ENCODE data around the gene FANK1.

DNA sequence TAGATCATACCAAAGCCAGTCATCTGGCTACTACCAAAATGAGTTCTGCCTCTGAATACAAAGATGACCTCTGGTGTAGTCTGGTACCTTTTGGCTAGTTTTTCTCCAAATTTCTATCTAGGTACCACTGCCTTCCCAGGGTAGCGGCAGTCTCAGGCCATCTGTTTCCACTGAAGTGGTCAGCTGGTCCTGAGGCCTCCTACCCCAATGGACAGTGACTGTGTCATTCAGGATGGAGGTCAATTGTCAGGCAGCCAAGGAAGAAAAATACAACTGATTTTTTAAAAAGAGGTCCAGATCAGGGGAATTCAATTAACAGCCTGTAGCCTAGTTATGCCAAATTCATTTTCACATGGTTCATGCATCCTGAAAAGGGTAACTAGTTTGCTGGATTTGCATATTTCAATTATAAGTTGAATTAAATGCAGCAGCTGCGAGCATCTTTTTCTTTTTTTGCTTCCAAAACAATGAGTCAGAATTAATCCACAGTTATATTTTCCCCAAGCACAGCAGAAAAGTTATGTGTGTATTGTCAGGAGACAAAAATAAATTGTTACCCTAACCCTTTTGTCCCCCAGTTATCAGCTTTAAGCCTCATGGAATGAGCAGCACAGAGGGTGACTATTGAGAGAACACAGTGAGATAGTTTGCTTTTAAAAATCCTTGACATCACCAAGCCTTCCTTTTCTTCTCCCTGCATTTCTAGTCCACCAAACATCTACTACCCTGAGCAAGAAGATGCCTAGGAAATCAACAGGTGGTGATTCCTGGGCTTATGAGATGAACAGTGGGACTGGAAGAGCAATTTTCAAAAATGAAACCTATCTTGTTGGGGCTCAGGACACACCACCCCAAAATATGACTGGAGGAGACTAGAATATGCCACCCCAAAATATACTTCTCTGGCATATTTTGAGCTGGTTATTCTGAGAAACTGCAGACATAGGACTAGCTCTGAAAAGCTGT, 45.3 kb upstream of the FANK1 start:
- no peak for TF ChIP-seq EZH2 (IDR thresholded peaks at IDR 0.05)
- TF ChIP-seq, protein P1, sequence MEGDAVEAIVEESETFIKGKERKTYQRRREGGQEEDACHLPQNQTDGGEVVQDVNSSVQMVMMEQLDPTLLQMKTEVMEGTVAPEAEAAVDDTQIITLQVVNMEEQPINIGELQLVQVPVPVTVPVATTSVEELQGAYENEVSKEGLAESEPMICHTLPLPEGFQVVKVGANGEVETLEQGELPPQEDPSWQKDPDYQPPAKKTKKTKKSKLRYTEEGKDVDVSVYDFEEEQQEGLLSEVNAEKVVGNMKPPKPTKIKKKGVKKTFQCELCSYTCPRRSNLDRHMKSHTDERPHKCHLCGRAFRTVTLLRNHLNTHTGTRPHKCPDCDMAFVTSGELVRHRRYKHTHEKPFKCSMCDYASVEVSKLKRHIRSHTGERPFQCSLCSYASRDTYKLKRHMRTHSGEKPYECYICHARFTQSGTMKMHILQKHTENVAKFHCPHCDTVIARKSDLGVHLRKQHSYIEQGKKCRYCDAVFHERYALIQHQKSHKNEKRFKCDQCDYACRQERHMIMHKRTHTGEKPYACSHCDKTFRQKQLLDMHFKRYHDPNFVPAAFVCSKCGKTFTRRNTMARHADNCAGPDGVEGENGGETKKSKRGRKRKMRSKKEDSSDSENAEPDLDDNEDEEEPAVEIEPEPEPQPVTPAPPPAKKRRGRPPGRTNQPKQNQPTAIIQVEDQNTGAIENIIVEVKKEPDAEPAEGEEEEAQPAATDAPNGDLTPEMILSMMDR (IDR thresholded peaks at IDR 0.05): no peak

Data from neural progenitor cell (in vitro differentiated cells).